SK-N-SH (cell line): ENCODE data around the gene PICK1. TPM values are rescaled to one million over a fixed set of nuclear protein-coding genes. Genes with fewer than 3 reads are reported as not detected.

ENCODE experiments used
- CTCF ChIA-PET: fragments of 300-600, 350-600 bp; formaldehyde crosslinking; extraction: SDS; loops from one replicate; lab custom pipeline; 2021; lab: Yijun Ruan, JAX
- POLR2A ChIA-PET: fragments of 350-600 bp; sonication (Branson Sonifier 250); formaldehyde crosslinking; extraction: SDS; loops from one replicate; lab custom pipeline; 2020; ENCODE audit warnings: antibody characterized with exemption, inconsistent platforms; lab: Yijun Ruan, JAX
- DNase-seq: peaks from one replicate; pipeline ENCODE4 v3.0.0; 2012
- H2AFZ ChIP-seq: fragments of 200-600 bp; sonication (generic); 2 replicates; pipeline ENCODE4 v1.8.1; 2016; ENCODE audit warnings: antibody characterized with exemption, mild to moderate bottlenecking, low read depth
- H3F3A ChIP-seq: fragments of 200-600 bp; sonication (generic); replicated peaks from 2 replicates; pipeline ENCODE3; 2016; ENCODE audit warnings: antibody characterized with exemption, mild to moderate bottlenecking; ENCODE audit not compliant: insufficient read depth
- H3K27ac ChIP-seq, 2 experiments: fragments of 200-500 bp in 1 of 2; fragments of 200-600 bp in 1 of 2; sonication (Bioruptor generic) in 1 of 2; sonication (generic), shearing (Covaris generic) in 1 of 2; 2 replicates each; pipeline versions ENCODE4 v1.5.1 to v1.6.1; 2014 to 2016; ENCODE audit warnings: low read depth in 2 of 2, inconsistent platforms in 1 of 2, low read length in 1 of 2, mild to moderate bottlenecking in 1 of 2, mixed read lengths in 1 of 2
- H3K27me3 ChIP-seq: fragments of 200-600 bp; sonication (generic), shearing (Covaris generic); 2 replicates; pipeline ENCODE4 v1.6.1; 2016; ENCODE audit warnings: mixed run types; ENCODE audit not compliant: insufficient read depth
- H3K36me3 ChIP-seq, 2 experiments: fragments of 200-500 bp in 1 of 2; fragments of 200-600 bp in 1 of 2; sonication (Bioruptor generic) in 1 of 2; sonication (generic) in 1 of 2; replicated peaks in 1 of 2; 2 replicates each; pipeline versions ENCODE3 to v1.5.1; 2014 to 2016; ENCODE audit warnings: low read length in 1 of 2, mild to moderate bottlenecking in 1 of 2; ENCODE audit not compliant: insufficient read depth in 2 of 2, control insufficient read depth in 1 of 2
- H3K4me1 ChIP-seq, 2 experiments: fragments of 200-500 bp in 1 of 2; fragments of 200-600 bp in 1 of 2; sonication (Bioruptor generic) in 1 of 2; sonication (generic), shearing (Covaris generic) in 1 of 2; 2 replicates each; pipeline versions ENCODE4 v1.5.1 to v1.6.1; 2014 to 2016; ENCODE audit warnings: low read depth in 1 of 2, low read length in 1 of 2, mixed run types in 1 of 2; ENCODE audit not compliant: insufficient read depth in 2 of 2, control insufficient read depth in 1 of 2
- H3K4me2 ChIP-seq: fragments of 200-600 bp; sonication (generic), shearing (Covaris generic); 2 replicates; pipeline ENCODE4 v1.6.1; 2017; ENCODE audit warnings: mixed run types
- H3K4me3 ChIP-seq, 2 experiments: fragments of 200-500 bp in 1 of 2; fragments of 200-600 bp in 1 of 2; sonication (Bioruptor generic) in 1 of 2; sonication (generic), shearing (Covaris generic) in 1 of 2; 2 replicates each; pipeline versions ENCODE4 v1.5.1 to v1.8.1; 2014 to 2016; ENCODE audit warnings: low read depth in 2 of 2, inconsistent platforms in 1 of 2, low read length in 1 of 2, mild to moderate bottlenecking in 1 of 2, mixed read lengths in 1 of 2, moderate library complexity in 1 of 2
- H3K79me2 ChIP-seq: fragments of 200-600 bp; sonication (generic); 2 replicates; pipeline ENCODE4 v1.8.1; 2017; ENCODE audit warnings: mild to moderate bottlenecking; ENCODE audit not compliant: insufficient read depth
- H3K9ac ChIP-seq: fragments of 200-600 bp; sonication (generic); 2 replicates; pipeline ENCODE4 v1.6.1; 2017; ENCODE audit warnings: mixed run types
- H3K9me2 ChIP-seq: fragments of 200-600 bp; sonication (generic); 2 replicates; pipeline ENCODE4 v1.6.1; 2017; ENCODE audit warnings: mixed run types
- H3K9me3 ChIP-seq: fragments of 200-600 bp; sonication (generic); 2 replicates; pipeline ENCODE4 v1.6.1; 2017; ENCODE audit warnings: mixed run types, mild to moderate bottlenecking, moderate library complexity
- H4K20me1 ChIP-seq: fragments of 200-600 bp; sonication (generic); 2 replicates; pipeline ENCODE4 v1.6.1; 2017; ENCODE audit warnings: mild to moderate bottlenecking, mixed run types; ENCODE audit not compliant: insufficient read depth
- CHD2 ChIP-seq: fragments of 150-350 bp; IDR thresholded peaks from 2 replicates; pipeline ENCODE4 v1.6.1; 2018; ENCODE audit warnings: low read length; ENCODE audit not compliant: partially characterized antibody
- ELF1 ChIP-seq: IDR thresholded peaks from 2 replicates; pipeline ENCODE4 v1.4.0; 2012
- EZH2phosphoT487 ChIP-seq: fragments of 200-600 bp; sonication (generic); IDR thresholded peaks from 2 replicates; pipeline ENCODE4 v1.6.1; 2017; ENCODE audit warnings: low read depth, mixed run types, mild to moderate bottlenecking, antibody characterized with exemption, moderate library complexity, borderline replicate concordance
- FOXM1 ChIP-seq: IDR thresholded peaks from 2 replicates; pipeline ENCODE4 v1.4.0; 2012; ENCODE audit warnings: low read depth, mild to moderate bottlenecking
- GABPA ChIP-seq: IDR thresholded peaks from 2 replicates; pipeline ENCODE4 v1.4.0; 2012; ENCODE audit warnings: low read depth, mild to moderate bottlenecking
- GATA2 ChIP-seq: sonication (generic); formaldehyde crosslinking; IDR thresholded peaks from 2 replicates; pipeline ENCODE4 v1.5.0; 2020; ENCODE audit warnings: mild to moderate bottlenecking, missing genetic modification reagents
- JUND ChIP-seq: IDR thresholded peaks from 2 replicates; pipeline ENCODE4 v1.4.0; 2012
- MEF2A ChIP-seq: IDR thresholded peaks from 2 replicates; pipeline ENCODE4 v1.4.0; 2012; ENCODE audit warnings: low read depth, borderline replicate concordance
- MXI1 ChIP-seq: IDR thresholded peaks from 2 replicates; pipeline ENCODE4 v1.6.1; 2012; ENCODE audit warnings: mild to moderate bottlenecking, low read depth, low read length, improper control_type of control experiment
- POLR2AphosphoS5 ChIP-seq: IDR thresholded peaks from 2 replicates; pipeline ENCODE4 v1.6.1; 2012; ENCODE audit warnings: low read depth, low read length
- RCOR1 ChIP-seq: fragments of 150-350 bp; IDR thresholded peaks from 2 replicates; pipeline ENCODE4 v1.6.1; 2017; ENCODE audit warnings: antibody characterized with exemption, low read length
- RXRA ChIP-seq: IDR thresholded peaks from 2 replicates; pipeline ENCODE4 v1.4.0; 2012; ENCODE audit warnings: low read depth, mild to moderate bottlenecking, borderline replicate concordance
- SIN3A ChIP-seq: IDR thresholded peaks from 2 replicates; pipeline ENCODE4 v1.6.1; 2012; ENCODE audit warnings: low read depth, mild to moderate bottlenecking, low read length, moderate library complexity, borderline replicate concordance
- TAF1 ChIP-seq: IDR thresholded peaks from 2 replicates; pipeline ENCODE4 v1.6.1; 2012; ENCODE audit warnings: low read depth, mild to moderate bottlenecking, low read length, moderate library complexity, borderline replicate concordance
- WGBS: methylation state at CpG from one replicate; pipeline ENCODE4 v1.1.6; 2017; ENCODE audit warnings: low lambda C conversion rate; 5-methylcytosine and 5-hydroxymethylcytosine counted together
- polyA plus RNA-seq, 3 experiments: library from polyadenylated mRNA; depleted of rRNA; stranded (reverse); fragments of >200 nt; gene quantifications; 2 replicates each; pipeline ENCODE4 v1.2.3, GENCODE V29; 2012
- TF ChIP-seq, protein P1 (sequence below): IDR thresholded peaks from 2 replicates; pipeline ENCODE4 v1.4.0; 2012; ENCODE audit warnings: low read depth, borderline replicate concordance
- TF ChIP-seq, protein P2 (sequence below): IDR thresholded peaks from 2 replicates; pipeline ENCODE4 v1.4.0; 2012; ENCODE audit warnings: low read depth, borderline replicate concordance

PICK1 gene
- polyA plus RNA-seq, 1 of the 3 experiments (the other 2 are of a cell fraction), result 36.8 TPM

DNA sequence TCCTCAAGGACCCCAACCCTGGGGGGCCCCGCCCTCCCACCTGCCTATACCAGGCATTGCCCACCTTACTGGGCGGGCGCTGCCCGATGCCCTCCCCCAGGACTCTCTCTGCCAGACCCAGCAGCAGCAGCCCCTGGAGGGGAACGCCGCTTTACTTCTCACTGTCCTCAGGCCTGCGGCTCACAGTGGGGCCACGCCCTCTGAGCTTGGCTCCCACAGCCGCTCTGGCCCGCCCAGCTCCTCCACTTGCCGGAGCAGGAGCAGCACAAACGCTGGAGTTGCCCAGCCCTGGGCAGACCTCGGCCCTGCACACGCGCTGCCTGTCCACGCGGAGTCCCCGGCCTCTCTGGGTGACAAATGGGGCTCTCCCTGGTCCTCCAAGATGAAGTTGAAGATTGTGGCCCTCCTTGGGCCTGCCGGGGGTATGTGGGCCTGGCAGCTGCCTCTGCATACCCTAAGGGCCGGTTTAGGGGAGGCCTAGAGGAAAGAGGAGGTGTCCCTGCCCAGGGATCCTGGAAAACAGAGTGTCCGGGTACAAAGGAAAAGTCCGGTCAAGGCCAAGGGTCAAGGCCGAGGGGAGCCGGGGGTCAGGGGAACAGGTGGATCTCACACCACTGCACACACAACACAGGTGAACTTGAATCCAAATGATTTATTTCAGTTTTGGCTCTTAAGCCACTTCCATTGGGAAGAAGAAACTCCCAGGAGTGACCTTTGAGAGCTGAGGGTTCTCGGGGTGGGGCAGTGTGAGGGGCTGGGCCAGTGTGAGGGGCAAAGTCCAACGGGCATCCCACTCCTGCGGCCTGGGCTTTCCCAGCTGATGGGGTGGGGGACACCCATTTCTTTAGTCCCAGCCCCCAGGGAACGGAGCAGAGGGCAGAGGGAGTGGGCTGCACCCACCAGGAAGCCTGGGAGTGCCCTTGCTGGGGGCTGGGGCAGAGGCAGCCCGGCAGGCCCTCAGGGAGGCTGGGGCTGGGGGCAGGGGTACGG lies 54.0 kb downstream of the PICK1 start:
- CTCF ChIA-PET, result no interaction called here
- Histone ChIP-seq H3K9me2 (no peaks in the 10 kb centered on the region), H3K27me3 (no peaks in the 10 kb centered on the region), H4K20me1 (no peaks in the 10 kb centered on the region), H3K9me3 (no peaks in the 10 kb centered on the region), H3K9ac (no peak overlapping the region), H3K4me2 (no peak overlapping the region), H3K27ac (no peak overlapping the region), H3K36me3 (no peaks in the 10 kb centered on the region), H3K4me1 (no peaks in the 10 kb centered on the region; a peak in 1 of 4 replicates), H3F3A (no peaks in the 10 kb centered on the region), H3K4me3 (no peak overlapping the region), H3K79me2 (no peaks in the 10 kb centered on the region), H2AFZ (no peak overlapping the region)
- no peak for TF ChIP-seq GABPA
- TF ChIP-seq, protein P1, sequence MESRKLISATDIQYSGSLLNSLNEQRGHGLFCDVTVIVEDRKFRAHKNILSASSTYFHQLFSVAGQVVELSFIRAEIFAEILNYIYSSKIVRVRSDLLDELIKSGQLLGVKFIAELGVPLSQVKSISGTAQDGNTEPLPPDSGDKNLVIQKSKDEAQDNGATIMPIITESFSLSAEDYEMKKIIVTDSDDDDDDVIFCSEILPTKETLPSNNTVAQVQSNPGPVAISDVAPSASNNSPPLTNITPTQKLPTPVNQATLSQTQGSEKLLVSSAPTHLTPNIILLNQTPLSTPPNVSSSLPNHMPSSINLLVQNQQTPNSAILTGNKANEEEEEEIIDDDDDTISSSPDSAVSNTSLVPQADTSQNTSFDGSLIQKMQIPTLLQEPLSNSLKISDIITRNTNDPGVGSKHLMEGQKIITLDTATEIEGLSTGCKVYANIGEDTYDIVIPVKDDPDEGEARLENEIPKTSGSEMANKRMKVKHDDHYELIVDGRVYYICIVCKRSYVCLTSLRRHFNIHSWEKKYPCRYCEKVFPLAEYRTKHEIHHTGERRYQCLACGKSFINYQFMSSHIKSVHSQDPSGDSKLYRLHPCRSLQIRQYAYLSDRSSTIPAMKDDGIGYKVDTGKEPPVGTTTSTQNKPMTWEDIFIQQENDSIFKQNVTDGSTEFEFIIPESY, result no peak
- no peak for TF ChIP-seq RCOR1
- TF ChIP-seq, protein P2, sequence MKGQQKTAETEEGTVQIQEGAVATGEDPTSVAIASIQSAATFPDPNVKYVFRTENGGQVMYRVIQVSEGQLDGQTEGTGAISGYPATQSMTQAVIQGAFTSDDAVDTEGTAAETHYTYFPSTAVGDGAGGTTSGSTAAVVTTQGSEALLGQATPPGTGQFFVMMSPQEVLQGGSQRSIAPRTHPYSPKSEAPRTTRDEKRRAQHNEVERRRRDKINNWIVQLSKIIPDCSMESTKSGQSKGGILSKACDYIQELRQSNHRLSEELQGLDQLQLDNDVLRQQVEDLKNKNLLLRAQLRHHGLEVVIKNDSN, result no peak
- TF ChIP-seq SIN3A, result no peak
- no peak for TF ChIP-seq CHD2
- TF ChIP-seq MEF2A, result no peak
- no peak for TF ChIP-seq EZH2phosphoT487
- no peak for TF ChIP-seq JUND
- TF ChIP-seq MXI1, result no peak
- no peak for TF ChIP-seq GATA2 (CRISPR knock-in tag)
- no peak for TF ChIP-seq POLR2AphosphoS5
- TF ChIP-seq FOXM1, result no peak
- no peak for TF ChIP-seq RXRA
- no peak for TF ChIP-seq TAF1
- no peak for TF ChIP-seq ELF1
- WGBS, result 72% methylated on average over 6 of the region's 30 CpGs
- no peak for DNase-seq
- POLR2A ChIA-PET, result interaction anchor here (1.0 kb wide), 1 partner anchor 54 kb away, joined by 3 read pairs; no protein-coding TSS in a partner anchor
